HG03442 (cell line): ENCODE data around the gene SIK3.
"Not testable (repeated sequence)": the region's sequence is repeated elsewhere in the genome, so short reads cannot be mapped to it uniquely, and the experiment has no call there.

ENCODE experiments used
- ATAC-seq: cut with Tn5 transposase; IDR thresholded peaks from one replicate; pipeline ENCODE4 v1.9.1; 2021; ENCODE audit warnings: mild to moderate bottlenecking, moderate library complexity; ENCODE audit not compliant: unreplicated experiment

The SIK3 gene

DNA sequence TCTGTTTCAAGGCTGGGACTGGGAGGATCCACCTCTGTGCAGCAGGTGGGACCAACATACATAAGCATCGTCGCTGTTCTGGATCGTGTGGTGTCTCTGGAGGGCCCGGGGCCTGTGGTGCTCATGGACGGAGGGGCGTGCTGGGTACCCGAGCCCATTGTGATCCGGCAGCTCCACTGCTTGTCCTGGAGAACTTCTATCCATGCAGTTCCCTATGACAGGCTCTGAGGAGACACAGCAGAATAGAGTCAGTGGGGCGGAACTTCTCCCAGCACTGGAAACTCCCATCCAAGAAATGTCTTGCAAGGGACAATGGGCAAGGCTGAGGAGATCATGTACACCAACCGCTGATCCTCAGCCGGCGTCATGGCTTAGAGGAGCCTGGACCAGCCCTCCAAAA lies 249.2 kb downstream of the SIK3 start:
- no peak for ATAC-seq

- ATAC-seq: no peak
Measured at GRCh38 chr11:116847612-116848011, 250.6 kb downstream of the SIK3 start.

DNA sequence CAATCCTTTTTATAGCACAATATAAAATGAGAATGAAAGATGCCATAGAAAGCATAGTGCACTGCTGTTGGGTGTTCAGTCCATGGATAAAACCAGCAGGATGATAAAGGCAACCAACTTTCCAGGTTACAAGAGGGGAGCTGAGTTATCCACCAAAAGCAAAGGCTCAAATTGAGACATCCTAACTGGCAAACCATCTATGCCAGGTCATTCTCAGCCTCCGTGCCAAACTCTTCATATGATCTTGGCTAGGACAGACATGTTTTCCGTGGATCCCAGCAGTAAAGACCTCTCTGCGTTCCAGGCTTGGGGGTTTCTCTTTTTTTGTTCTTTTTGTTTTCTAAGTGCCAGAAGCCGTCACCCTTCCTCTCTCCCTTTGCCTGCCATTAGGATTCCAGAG lies 253.5 kb downstream of the SIK3 start:
- no peak for ATAC-seq

DNA sequence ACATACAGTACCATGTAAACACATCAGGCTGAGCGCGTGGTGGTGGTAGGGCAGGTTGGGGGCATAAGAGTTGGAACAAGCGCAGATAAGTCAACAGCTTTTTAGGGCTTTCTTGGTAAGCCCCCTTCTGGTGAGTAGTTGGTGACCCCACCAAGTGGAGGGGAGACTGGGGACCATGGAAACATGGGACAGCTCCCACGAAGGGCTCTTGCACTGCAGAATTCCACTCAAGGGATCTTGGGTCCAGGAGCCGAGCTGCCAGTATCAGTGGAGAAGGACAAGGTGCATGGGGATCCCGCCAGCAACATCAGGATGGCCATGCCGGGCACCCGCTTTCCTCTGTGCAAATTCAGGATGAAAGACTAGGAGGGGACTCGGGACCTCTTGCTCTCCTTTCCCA lies 254.6 kb downstream of the SIK3 start:
- no peak for ATAC-seq

DNA sequence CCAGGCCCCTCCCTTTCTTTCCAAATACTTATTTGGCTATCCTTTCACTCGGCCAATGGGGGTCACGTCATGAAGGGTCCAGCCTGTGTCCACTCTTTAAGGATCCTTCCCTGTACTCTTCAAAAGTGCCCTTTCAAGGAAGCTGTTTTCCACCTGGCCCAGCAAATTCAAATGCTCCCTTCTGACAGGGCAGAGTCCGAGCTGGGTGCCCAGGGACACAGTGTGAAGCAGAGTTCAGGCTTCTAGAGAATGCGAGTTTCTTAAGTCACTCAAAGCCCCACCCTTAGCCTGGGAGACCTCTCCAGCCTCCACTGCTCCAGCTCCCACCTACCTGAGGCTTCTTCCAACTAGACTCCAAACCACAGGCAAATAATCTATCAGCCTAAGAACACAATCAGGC lies 255.3 kb downstream of the SIK3 start:
- no peak for ATAC-seq

GRCh38 chr11:116842117-116842516 lies 256.1 kb downstream of the SIK3 start:
- no peak for ATAC-seq

- no peak for ATAC-seq
Measured at GRCh38 chr11:116840746-116841296, 257.4 kb downstream of the SIK3 start.

DNA sequence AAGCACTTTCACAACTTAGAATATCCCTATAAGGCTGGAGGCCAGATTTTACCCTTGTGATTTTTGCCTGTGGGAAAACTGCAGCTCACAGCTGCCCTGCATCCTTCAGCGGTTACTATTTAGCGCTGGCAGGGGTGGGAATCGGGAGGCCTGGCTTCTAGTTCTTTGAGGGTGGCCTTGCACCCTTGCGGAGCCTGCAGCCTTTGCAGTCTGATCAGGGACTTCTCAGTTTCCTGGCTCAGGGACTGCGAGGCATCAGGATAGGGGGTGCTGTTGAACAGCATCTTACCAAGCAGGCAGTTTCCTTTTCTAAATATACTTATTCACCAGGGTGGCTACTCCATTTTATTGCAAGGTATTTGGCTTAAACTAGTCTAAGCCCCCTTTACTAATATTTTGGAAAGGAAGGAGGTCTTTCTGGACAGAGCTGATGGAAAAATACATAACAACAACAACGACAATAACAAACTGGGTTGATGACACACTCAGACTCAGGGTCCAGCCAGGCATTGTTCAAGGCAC lies 257.9 kb downstream of the SIK3 start:
- no peak for ATAC-seq

GRCh38 chr11:116838321-116839084 lies 259.7 kb downstream of the SIK3 start:
- ATAC-seq: no peak

GRCh38 chr11:116837231-116838091 lies 260.8 kb downstream of the SIK3 start, which contains the start of gene APOA1:
TSS of gene APOA1 (minus strand) at chr11:116837622. CDS start at chr11:116837387, 235 bp downstream.
- ATAC-seq: no peak

GRCh38 chr11:116836632-116836991 lies 261.6 kb downstream of the SIK3 start:
- no peak for ATAC-seq

GRCh38 chr11:116835791-116836631 lies 262.2 kb downstream of the SIK3 start:
- ATAC-seq: peak; percentile 80

GRCh38 chr11:116835042-116835772 lies 263.0 kb downstream of the SIK3 start:
- ATAC-seq: no peak

GRCh38 chr11:116834535-116835041 lies 263.6 kb downstream of the SIK3 start:
- not testable (repeated sequence) for ATAC-seq

GRCh38 chr11:116833816-116834534 lies 264.3 kb downstream of the SIK3 start:
- no peak for ATAC-seq

DNA sequence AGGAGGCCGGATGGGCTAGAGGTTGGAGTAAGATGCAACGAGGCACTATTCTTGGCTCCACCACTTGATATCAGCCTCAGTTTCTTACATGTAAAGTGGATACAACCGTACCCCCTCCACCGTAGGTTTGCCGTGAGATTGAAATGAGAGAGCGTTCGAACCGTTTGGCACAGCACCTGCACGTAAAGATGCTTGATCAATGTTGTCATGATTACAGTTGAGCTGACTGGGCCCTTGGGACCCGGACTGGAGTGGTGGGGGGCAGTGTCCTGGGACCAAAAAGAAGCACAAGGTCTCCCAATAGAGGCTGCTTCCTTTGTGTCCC lies 264.8 kb downstream of the SIK3 start:
- no peak for ATAC-seq

DNA sequence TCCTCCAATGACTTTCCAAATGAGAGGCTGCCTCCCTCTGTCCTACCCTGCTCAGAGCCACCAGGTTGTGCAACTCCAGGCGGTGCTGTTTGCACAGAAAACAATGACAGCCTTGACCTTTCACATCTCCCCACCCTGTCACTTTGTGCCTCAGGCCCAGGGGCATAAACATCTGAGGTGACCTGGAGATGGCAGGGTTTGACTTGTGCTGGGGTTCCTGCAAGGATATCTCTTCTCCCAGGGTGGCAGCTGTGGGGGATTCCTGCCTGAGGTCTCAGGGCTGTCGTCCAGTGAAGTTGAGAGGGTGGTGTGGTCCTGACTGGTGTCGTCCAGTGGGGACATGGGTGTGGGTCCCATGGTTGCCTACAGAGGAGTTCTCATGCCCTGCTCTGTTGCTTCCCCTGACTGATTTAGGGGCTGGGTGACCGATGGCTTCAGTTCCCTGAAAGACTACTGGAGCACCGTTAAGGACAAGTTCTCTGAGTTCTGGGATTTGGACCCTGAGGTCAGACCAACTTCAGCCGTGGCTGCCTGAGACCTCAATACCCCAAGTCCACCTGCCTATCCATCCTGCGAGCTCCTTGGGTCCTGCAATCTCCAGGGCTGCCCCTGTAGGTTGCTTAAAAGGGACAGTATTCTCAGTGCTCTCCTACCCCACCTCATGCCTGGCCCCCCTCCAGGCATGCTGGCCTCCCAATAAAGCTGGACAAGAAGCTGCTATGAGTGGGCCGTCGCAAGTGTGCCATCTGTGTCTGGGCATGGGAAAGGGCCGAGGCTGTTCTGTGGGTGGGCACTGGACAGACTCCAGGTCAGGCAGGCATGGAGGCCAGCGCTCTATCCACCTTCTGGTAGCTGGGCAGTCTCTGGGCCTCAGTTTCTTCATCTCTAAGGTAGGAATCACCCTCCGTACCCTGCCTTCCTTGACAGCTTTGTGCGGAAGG lies 265.6 kb downstream of the SIK3 start:
- ATAC-seq: no peak

GRCh38 chr11:116831790-116832349 lies 266.4 kb downstream of the SIK3 start:
- ATAC-seq: no peak
